GM12878 (cell line): ENCODE data around the gene TRAF3.

Experiments
- BRCA1 ChIP-seq: IDR thresholded peaks from 2 replicates; pipeline ENCODE4 v1.6.1; 2011; ENCODE audit warnings: low read depth, low read length, improper control_type of control experiment
- MXI1 ChIP-seq: fragments of 150-350 bp; IDR thresholded peaks from 2 replicates; pipeline ENCODE4 v1.6.1; 2011; ENCODE audit warnings: low read depth, mild to moderate bottlenecking, inconsistent platforms, low read length, improper control_type of control experiment
- NFIC ChIP-seq: IDR thresholded peaks from 2 replicates; pipeline ENCODE4 v1.6.1; 2012; ENCODE audit warnings: low read depth, mild to moderate bottlenecking, inconsistent platforms, low read length, moderate library complexity
- POLR2A ChIP-seq: IDR thresholded peaks from 2 replicates; pipeline ENCODE4 v1.6.1; 2011; ENCODE audit warnings: low read depth, mild to moderate bottlenecking, low read length
- RBBP5 ChIP-seq: fragments of 200-600 bp; sonication (generic); conservative IDR thresholded peaks from 2 replicates; pipeline ENCODE4 v1.6.1; 2016
- SP1 ChIP-seq: IDR thresholded peaks from one replicate; pipeline ENCODE4 v1.6.1; 2011; ENCODE audit warnings: low read depth, low read length
- SPI1 ChIP-seq: IDR thresholded peaks from 2 replicates; pipeline ENCODE4 v1.6.1; 2011; ENCODE audit warnings: low read depth, mild to moderate bottlenecking, low read length, moderate library complexity, borderline replicate concordance; ENCODE audit not compliant: insufficient read depth
- TCF12 ChIP-seq: IDR thresholded peaks from 2 replicates; pipeline ENCODE4 v1.6.1; 2011; ENCODE audit warnings: low read depth, mild to moderate bottlenecking, low read length
- TF ChIP-seq, protein P1 (sequence below): IDR thresholded peaks from 2 replicates; pipeline ENCODE4 v1.6.1; 2011; ENCODE audit warnings: mild to moderate bottlenecking, low read depth, low read length, moderate library complexity; ENCODE audit not compliant: insufficient replicate concordance
- TF ChIP-seq, protein P2 (sequence below), 3 experiments: IDR thresholded peaks in 2 of 3; conservative IDR thresholded peaks in 1 of 3; 2 replicates each; pipeline ENCODE4 v1.5.1; 2011; ENCODE audit warnings: low read depth in 3 of 3, low read length in 3 of 3, mild to moderate bottlenecking in 3 of 3, control low read depth in 2 of 3, moderate library complexity in 2 of 3, inconsistent platforms in 1 of 3, mixed read lengths in 1 of 3; ENCODE audit not compliant: control insufficient read depth in 2 of 3, insufficient read depth in 1 of 3; ENCODE audit errors: extremely low read depth in 1 of 3
- TF ChIP-seq, protein P3 (sequence below): fragments of 450-650 bp; IDR thresholded peaks from 2 replicates; pipeline ENCODE4 v1.6.1; 2017; ENCODE audit warnings: borderline replicate concordance
- TF ChIP-seq, protein P4 (sequence below): fragments of 450-650 bp; IDR thresholded peaks from 2 replicates; pipeline ENCODE4 v1.6.1; 2018; ENCODE audit warnings: mild to moderate bottlenecking, low read depth, moderate library complexity; ENCODE audit not compliant: partially characterized antibody

DNA sequence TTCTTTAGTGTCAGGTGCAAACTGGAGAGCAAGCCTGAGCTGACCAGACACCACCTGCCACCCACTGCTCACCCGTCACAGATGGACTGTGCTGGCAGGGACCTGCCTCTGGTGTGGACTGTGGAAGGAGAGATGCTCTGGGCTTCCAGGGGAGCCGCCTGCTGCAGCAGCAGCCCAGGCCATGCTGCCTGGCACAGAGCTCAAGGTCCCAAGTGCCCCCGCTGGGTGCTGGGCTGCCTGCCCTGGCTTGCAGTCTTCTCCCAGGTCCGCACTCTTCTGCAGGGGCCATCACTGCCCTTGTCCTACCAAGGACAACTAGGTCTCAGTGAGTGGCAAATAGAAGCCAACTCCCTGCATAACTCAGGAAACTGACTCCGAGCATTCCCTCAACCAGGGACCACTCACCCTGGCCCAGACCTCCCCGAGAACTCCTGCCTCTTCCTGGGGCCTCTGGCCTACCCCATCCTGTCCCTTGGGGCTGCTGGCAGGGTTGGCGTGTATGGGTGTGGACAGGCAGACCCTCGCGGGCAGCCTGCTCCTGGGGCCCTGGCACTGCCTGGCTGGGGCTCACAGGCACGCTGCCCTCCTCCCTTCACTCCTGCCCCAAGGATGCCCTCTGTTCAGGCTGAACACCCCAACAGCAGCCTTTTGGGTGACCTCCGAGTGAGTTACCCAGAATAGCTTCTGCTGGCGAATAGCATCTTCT is 154.5 kb downstream of the TRAF3 start:
- TF ChIP-seq, protein P1, sequence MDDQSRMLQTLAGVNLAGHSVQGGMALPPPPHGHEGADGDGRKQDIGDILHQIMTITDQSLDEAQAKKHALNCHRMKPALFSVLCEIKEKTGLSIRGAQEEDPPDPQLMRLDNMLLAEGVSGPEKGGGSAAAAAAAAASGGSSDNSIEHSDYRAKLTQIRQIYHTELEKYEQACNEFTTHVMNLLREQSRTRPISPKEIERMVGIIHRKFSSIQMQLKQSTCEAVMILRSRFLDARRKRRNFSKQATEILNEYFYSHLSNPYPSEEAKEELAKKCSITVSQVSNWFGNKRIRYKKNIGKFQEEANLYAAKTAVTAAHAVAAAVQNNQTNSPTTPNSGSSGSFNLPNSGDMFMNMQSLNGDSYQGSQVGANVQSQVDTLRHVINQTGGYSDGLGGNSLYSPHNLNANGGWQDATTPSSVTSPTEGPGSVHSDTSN = no peak
- no peak for TF ChIP-seq MXI1
- TF ChIP-seq NFIC = no peak
- TF ChIP-seq RBBP5 = no peak
- TF ChIP-seq, protein P2, sequence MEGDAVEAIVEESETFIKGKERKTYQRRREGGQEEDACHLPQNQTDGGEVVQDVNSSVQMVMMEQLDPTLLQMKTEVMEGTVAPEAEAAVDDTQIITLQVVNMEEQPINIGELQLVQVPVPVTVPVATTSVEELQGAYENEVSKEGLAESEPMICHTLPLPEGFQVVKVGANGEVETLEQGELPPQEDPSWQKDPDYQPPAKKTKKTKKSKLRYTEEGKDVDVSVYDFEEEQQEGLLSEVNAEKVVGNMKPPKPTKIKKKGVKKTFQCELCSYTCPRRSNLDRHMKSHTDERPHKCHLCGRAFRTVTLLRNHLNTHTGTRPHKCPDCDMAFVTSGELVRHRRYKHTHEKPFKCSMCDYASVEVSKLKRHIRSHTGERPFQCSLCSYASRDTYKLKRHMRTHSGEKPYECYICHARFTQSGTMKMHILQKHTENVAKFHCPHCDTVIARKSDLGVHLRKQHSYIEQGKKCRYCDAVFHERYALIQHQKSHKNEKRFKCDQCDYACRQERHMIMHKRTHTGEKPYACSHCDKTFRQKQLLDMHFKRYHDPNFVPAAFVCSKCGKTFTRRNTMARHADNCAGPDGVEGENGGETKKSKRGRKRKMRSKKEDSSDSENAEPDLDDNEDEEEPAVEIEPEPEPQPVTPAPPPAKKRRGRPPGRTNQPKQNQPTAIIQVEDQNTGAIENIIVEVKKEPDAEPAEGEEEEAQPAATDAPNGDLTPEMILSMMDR (IDR thresholded peaks at IDR 0.05 in 2 of 3, conservative IDR thresholded peaks at IDR 0.05 in 1 of 3; ENCODE audit: control insufficient read depth in 2 of 3, extremely low read depth in 1 of 3, insufficient read depth in 1 of 3, low read depth in 3 of 3, low read length in 3 of 3) = no peak
- no peak for TF ChIP-seq BRCA1
- no peak for TF ChIP-seq TCF12
- TF ChIP-seq, protein P3, sequence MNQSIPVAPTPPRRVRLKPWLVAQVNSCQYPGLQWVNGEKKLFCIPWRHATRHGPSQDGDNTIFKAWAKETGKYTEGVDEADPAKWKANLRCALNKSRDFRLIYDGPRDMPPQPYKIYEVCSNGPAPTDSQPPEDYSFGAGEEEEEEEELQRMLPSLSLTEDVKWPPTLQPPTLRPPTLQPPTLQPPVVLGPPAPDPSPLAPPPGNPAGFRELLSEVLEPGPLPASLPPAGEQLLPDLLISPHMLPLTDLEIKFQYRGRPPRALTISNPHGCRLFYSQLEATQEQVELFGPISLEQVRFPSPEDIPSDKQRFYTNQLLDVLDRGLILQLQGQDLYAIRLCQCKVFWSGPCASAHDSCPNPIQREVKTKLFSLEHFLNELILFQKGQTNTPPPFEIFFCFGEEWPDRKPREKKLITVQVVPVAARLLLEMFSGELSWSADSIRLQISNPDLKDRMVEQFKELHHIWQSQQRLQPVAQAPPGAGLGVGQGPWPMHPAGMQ = no peak
- TF ChIP-seq, protein P4, sequence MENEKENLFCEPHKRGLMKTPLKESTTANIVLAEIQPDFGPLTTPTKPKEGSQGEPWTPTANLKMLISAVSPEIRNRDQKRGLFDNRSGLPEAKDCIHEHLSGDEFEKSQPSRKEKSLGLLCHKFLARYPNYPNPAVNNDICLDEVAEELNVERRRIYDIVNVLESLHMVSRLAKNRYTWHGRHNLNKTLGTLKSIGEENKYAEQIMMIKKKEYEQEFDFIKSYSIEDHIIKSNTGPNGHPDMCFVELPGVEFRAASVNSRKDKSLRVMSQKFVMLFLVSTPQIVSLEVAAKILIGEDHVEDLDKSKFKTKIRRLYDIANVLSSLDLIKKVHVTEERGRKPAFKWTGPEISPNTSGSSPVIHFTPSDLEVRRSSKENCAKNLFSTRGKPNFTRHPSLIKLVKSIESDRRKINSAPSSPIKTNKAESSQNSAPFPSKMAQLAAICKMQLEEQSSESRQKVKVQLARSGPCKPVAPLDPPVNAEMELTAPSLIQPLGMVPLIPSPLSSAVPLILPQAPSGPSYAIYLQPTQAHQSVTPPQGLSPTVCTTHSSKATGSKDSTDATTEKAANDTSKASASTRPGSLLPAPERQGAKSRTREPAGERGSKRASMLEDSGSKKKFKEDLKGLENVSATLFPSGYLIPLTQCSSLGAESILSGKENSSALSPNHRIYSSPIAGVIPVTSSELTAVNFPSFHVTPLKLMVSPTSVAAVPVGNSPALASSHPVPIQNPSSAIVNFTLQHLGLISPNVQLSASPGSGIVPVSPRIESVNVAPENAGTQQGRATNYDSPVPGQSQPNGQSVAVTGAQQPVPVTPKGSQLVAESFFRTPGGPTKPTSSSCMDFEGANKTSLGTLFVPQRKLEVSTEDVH = no peak
- no peak for TF ChIP-seq SP1
- no peak for TF ChIP-seq SPI1
- TF ChIP-seq POLR2A = no peak
